Cardiac septum (tissue), 1 donor: ENCODE results near the gene ST6GALNAC3. TPM values are rescaled to one million over a fixed set of nuclear protein-coding genes. Genes with fewer than 3 reads are reported as not detected.

ENCODE experiments used
- DNase-seq: peaks from one replicate; pipeline ENCODE4 v3.0.0-alpha.2; 2020; ENCODE audit warnings: low spot score
- intact Hi-C: fragments of 100-400 bp; cut with DNase I; formaldehyde crosslinking; loops from one replicate; pipeline ENCODE4 v1.14.0; 2022
- total RNA-seq: library from RNA; stranded (reverse); fragmentation: NEBNext Ultra II Directional; extraction: Animal tissue kit (Norgen Biotek cat#: 25700); gene quantifications from one replicate; pipeline ENCODE4 v1.2.1, GENCODE V29; 2021
- donor health status: DM: no; HTN: no; CAD: no.

The ST6GALNAC3 gene
- total RNA-seq, 1 donor from 2014 or later, result 4.1 TPM

GRCh38 chr1:76366726-76367125 lies 292.2 kb downstream of the ST6GALNAC3 start:
- no peak for DNase-seq
- intact Hi-C loops, result no loop called here

GRCh38 chr1:76371941-76372340 lies 297.4 kb downstream of the ST6GALNAC3 start:
- intact Hi-C loops, result no loop called here
- DNase-seq, result no peak

GRCh38 chr1:76374086-76374485 lies 299.5 kb downstream of the ST6GALNAC3 start:
- no peak for DNase-seq
- intact Hi-C loops, result no loop called here

GRCh38 chr1:76377247-76377646 lies 302.7 kb downstream of the ST6GALNAC3 start:
- intact Hi-C loops, result no loop called here
- no peak for DNase-seq

- no peak for DNase-seq
- intact Hi-C loops, result no loop called here
These were observed 305.0 kb downstream of the ST6GALNAC3 start for GRCh38 chr1:76379506-76379905.

GRCh38 chr1:76381450-76382097 lies 307.0 kb downstream of the ST6GALNAC3 start:
- intact Hi-C loops, result no loop called here
- DNase-seq, result no peak

- no peak for DNase-seq
- intact Hi-C loops, result no loop called here
These were observed 313.7 kb downstream of the ST6GALNAC3 start for GRCh38 chr1:76388261-76388660.

GRCh38 chr1:76390456-76390855 lies 315.9 kb downstream of the ST6GALNAC3 start:
- intact Hi-C loops, result no loop called here
- DNase-seq, result no peak

- intact Hi-C loops, result no loop called here
- DNase-seq, result no peak
These were observed 320.5 kb downstream of the ST6GALNAC3 start for GRCh38 chr1:76395059-76395458.

- no peak for DNase-seq
- intact Hi-C loops, result no loop called here
These were observed 327.6 kb downstream of the ST6GALNAC3 start for GRCh38 chr1:76402128-76402527.

- DNase-seq, result no peak
- intact Hi-C loops, result no loop called here
These were observed 333.8 kb downstream of the ST6GALNAC3 start for GRCh38 chr1:76408303-76408702.

GRCh38 chr1:76410499-76410898 lies 336.0 kb downstream of the ST6GALNAC3 start:
- intact Hi-C loops, result no loop called here
- no peak for DNase-seq

- intact Hi-C loops, result no loop called here
- no peak for DNase-seq
These were observed 344.0 kb downstream of the ST6GALNAC3 start for GRCh38 chr1:76418531-76418930.

- DNase-seq, result no peak
- intact Hi-C loops, result no loop called here
These were observed 345.1 kb downstream of the ST6GALNAC3 start for GRCh38 chr1:76419603-76420002.

GRCh38 chr1:76425201-76426145 lies 350.9 kb downstream of the ST6GALNAC3 start:
- no peak for DNase-seq
- intact Hi-C loops, result no loop called here

GRCh38 chr1:76426606-76427005 lies 352.1 kb downstream of the ST6GALNAC3 start:
- DNase-seq, result no peak
- intact Hi-C loops, result no loop called here

- intact Hi-C loops, result no loop called here
- no peak for DNase-seq
These were observed 353.5 kb downstream of the ST6GALNAC3 start for GRCh38 chr1:76428028-76428427.

- intact Hi-C loops, result no loop called here
These were observed 356.0 kb downstream of the ST6GALNAC3 start for GRCh38 chr1:76430531-76430930.

GRCh38 chr1:76433526-76433925 lies 359.0 kb downstream of the ST6GALNAC3 start:
- no peak for DNase-seq
- intact Hi-C loops, result no loop called here

More at GRCh38 chr1:76430531-76430930, 356.0 kb downstream of the ST6GALNAC3 start:
- no peak for DNase-seq

GRCh38 chr1:76443217-76443616 lies 368.7 kb downstream of the ST6GALNAC3 start:
- no peak for DNase-seq
- intact Hi-C loops, result no loop called here

GRCh38 chr1:76444773-76445172 lies 370.2 kb downstream of the ST6GALNAC3 start:
- DNase-seq, result no peak
- intact Hi-C loops, result no loop called here
